OCI-LY7 (cell line): ENCODE results near the gene TBRG4. TPM values are rescaled to one million over a fixed set of nuclear protein-coding genes. Genes with fewer than 3 reads are reported as not detected.

Experiments
- BruUV-seq: library from RNA; stranded (reverse); fragments of 400-500 nt; replicated peaks from 2 replicates; lab custom pipeline; 2021; lab: Mats Ljungman, UMichigan
- CTCF ChIA-PET: fragments of 300-600 bp; sonication (Branson Sonifier 250); formaldehyde crosslinking; loops from one replicate; lab custom pipeline; 2022; ENCODE audit warnings: antibody characterized with exemption; ENCODE audit not compliant: unreplicated experiment; lab: Charles Lee
- POLR2A ChIA-PET: fragments of 300-600 bp; sonication (Branson Sonifier 250); formaldehyde crosslinking; loops from one replicate; lab custom pipeline; 2022; ENCODE audit warnings: antibody characterized with exemption; lab: Charles Lee
- DNase-seq: peaks from one replicate; pipeline ENCODE4 v3.0.0-alpha.2; 2015; ENCODE audit warnings: low spot score
- H2AFZ ChIP-seq: fragments of 200-600 bp; sonication (generic), shearing (Covaris generic); 2 replicates; pipeline ENCODE4 v1.6.1; 2014; ENCODE audit warnings: mild to moderate bottlenecking, antibody characterized with exemption, low read length, moderate library complexity
- H3K27ac ChIP-seq: fragments of 200-600 bp; sonication (generic); 2 replicates; pipeline ENCODE4 v1.5.1; 2014; ENCODE audit warnings: mixed run types, low read depth, mild to moderate bottlenecking, moderate library complexity, low read length, inconsistent platforms; ENCODE audit not compliant: poor library complexity, severe bottlenecking
- H3K36me3 ChIP-seq: fragments of 200-600 bp; sonication (generic); 2 replicates; pipeline ENCODE4 v1.6.1; 2014; ENCODE audit warnings: mild to moderate bottlenecking, antibody characterized with exemption, low read length, moderate library complexity, mixed read lengths; ENCODE audit not compliant: insufficient read depth
- H3K4me1 ChIP-seq: fragments of 200-600 bp; sonication (generic); 2 replicates; pipeline ENCODE4 v1.5.1; 2014; ENCODE audit warnings: mild to moderate bottlenecking, low read length; ENCODE audit not compliant: insufficient read depth, poor library complexity, severe bottlenecking
- H3K4me2 ChIP-seq: fragments of 200-600 bp; sonication (generic); 2 replicates; pipeline ENCODE4 v1.6.1; 2014; ENCODE audit warnings: mild to moderate bottlenecking, low read length
- H3K4me3 ChIP-seq: fragments of 200-600 bp; sonication (generic); 2 replicates; pipeline ENCODE4 v1.5.1; 2014; ENCODE audit warnings: mild to moderate bottlenecking, low read depth, low read length; ENCODE audit not compliant: poor library complexity, severe bottlenecking
- H3K79me2 ChIP-seq: fragments of 200-600 bp; sonication (generic); 2 replicates; pipeline ENCODE4 v1.6.1; 2016; ENCODE audit warnings: low read depth, mild to moderate bottlenecking, low read length, moderate library complexity, mixed read lengths; ENCODE audit not compliant: insufficient read depth
- H3K9me2 ChIP-seq: fragments of 200-600 bp; sonication (generic); 2 replicates; pipeline ENCODE4 v1.6.1; 2016; ENCODE audit warnings: mild to moderate bottlenecking, low read length, mixed read lengths; ENCODE audit not compliant: insufficient read depth
- H3K9me3 ChIP-seq: fragments of 200-600 bp; sonication (generic); 2 replicates; pipeline ENCODE4 v1.6.1; 2014; ENCODE audit warnings: mild to moderate bottlenecking, mixed run types, low read length, mixed read lengths
- H4K20me1 ChIP-seq: fragments of 200-600 bp; sonication (generic); 2 replicates; pipeline ENCODE4 v1.6.1; 2014; ENCODE audit warnings: mild to moderate bottlenecking, antibody characterized with exemption, low read length, moderate library complexity, mixed read lengths; ENCODE audit not compliant: insufficient read depth
- CTCF ChIP-seq: fragments of 200-600 bp; sonication (generic); conservative IDR thresholded peaks from 2 replicates; pipeline ENCODE4 v1.5.1; 2014; ENCODE audit warnings: mild to moderate bottlenecking, antibody characterized with exemption, low read length, moderate library complexity, mixed read lengths
- EZH2phosphoT487 ChIP-seq: fragments of 200-600 bp; sonication (generic); IDR thresholded peaks from 2 replicates; pipeline ENCODE4 v1.6.1; 2018; ENCODE audit warnings: low read depth, borderline replicate concordance, mild to moderate bottlenecking, mixed run types, antibody characterized with exemption, low read length, moderate library complexity, mixed read lengths
- intact Hi-C: fragments of 100-400 bp; cut with micrococcal nuclease; formaldehyde crosslinking; loops from one replicate; pipeline ENCODE4 v1.10.0; 2022; ENCODE audit not compliant: unreplicated experiment
- total RNA-seq, 2 experiments: library from RNA; depleted of rRNA in 1 of 2; stranded (reverse); fragments of >200 nt in 1 of 2; shearing (Covaris generic) in 1 of 2; gene quantifications; 2 replicates each; pipeline ENCODE4 v1.2.3, GENCODE V29; 2014 to 2022

Gene TBRG4
- total RNA-seq, 2 experiments from 2014 or later: 113 to 141 TPM

DNA sequence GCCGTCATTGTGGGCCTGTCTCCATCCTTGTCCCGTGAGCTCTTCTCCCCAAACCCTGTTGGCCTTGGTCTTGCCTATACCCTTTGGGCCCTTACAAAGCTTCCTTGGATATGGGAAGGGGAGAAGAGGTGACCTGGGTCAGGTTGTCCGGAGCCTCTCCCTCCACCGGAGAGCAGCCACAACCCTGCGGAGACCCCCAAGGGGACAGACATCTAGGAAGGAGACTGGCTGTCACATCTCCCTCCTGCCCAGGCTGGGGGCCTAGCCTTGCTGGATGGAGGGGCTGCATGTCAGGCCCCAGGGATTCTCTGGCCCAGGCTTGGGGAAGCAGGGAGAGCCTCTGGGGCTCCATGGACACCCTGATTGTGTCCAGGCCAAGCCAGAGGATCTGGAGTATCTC lies 34.6 kb downstream of the TBRG4 start:
- CTCF ChIA-PET: no interaction called here
- no peak overlapping the region for H3K27ac ChIP-seq
- H3K36me3 ChIP-seq: peaks cover 60% of the 10 kb centered on the region
- H4K20me1 ChIP-seq: no peaks in the 10 kb centered on the region
- no peaks in the 10 kb centered on the region for H3K9me3 ChIP-seq
- no peak for DNase-seq
- H3K4me2 ChIP-seq: no peak overlapping the region
- no peaks in the 10 kb centered on the region for H3K9me2 ChIP-seq
- no peaks in the 10 kb centered on the region for H3K79me2 ChIP-seq
- H3K4me3 ChIP-seq: no peak overlapping the region
- intact Hi-C loops: loop anchor here (5.0 kb wide), 1 partner anchor 60 kb away; no protein-coding TSS in a partner anchor
- TF ChIP-seq CTCF (no peak), EZH2phosphoT487 (no peak)
- no TSS peak for BruUV-seq
- POLR2A ChIA-PET: interaction anchor here (0.6 kb wide), 1 partner anchor 14 kb away, joined by 4 read pairs; no protein-coding TSS in a partner anchor
- no peaks in the 10 kb centered on the region for H3K4me1 ChIP-seq
- H2AFZ ChIP-seq: no peak overlapping the region

GRCh38 chr7:45075871-45076796 lies 35.4 kb downstream of the TBRG4 start:
- Histone ChIP-seq H3K4me3 (no peak overlapping the region), H4K20me1 (no peaks in the 10 kb centered on the region), H3K9me2 (no peaks in the 10 kb centered on the region), H3K79me2 (no peaks in the 10 kb centered on the region), H3K9me3 (no peaks in the 10 kb centered on the region), H3K27ac (no peak overlapping the region), H3K36me3 (peaks cover 68% of the 10 kb centered on the region), H3K4me1 (no peaks in the 10 kb centered on the region), H2AFZ (no peak overlapping the region), H3K4me2 (no peak overlapping the region)
- TSS peak; percentile 73 for BruUV-seq
- intact Hi-C loops: loop anchor here (5.0 kb wide), 1 partner anchor 61 kb away; no protein-coding TSS in a partner anchor
- POLR2A ChIA-PET: interaction anchor here (0.6 kb wide), 1 partner anchor 13 kb away, joined by 4 read pairs; no protein-coding TSS in a partner anchor
- CTCF ChIA-PET: no interaction called here
- DNase-seq: no peak
- no peak for TF ChIP-seq CTCF
- TF ChIP-seq EZH2phosphoT487: no peak

GRCh38 chr7:45075355-45075644 lies 36.2 kb downstream of the TBRG4 start:
- intact Hi-C loops: loop anchor here (5.0 kb wide), 1 partner anchor 62 kb away; no protein-coding TSS in a partner anchor
- no peak for DNase-seq
- Histone ChIP-seq H3K79me2 (no peaks in the 10 kb centered on the region), H3K9me2 (no peaks in the 10 kb centered on the region), H3K27ac (no peak overlapping the region), H2AFZ (no peak overlapping the region), H4K20me1 (no peaks in the 10 kb centered on the region), H3K4me2 (no peak overlapping the region), H3K4me3 (no peak overlapping the region), H3K36me3 (peaks cover 77% of the 10 kb centered on the region), H3K9me3 (no peaks in the 10 kb centered on the region), H3K4me1 (no peaks in the 10 kb centered on the region)
- ChIA-PET CTCF (no interaction called here), POLR2A (no interaction called here)
- no peak for TF ChIP-seq EZH2phosphoT487
- no peak for TF ChIP-seq CTCF
- BruUV-seq: no TSS peak
